Stimulated activated CD4-positive, alpha-beta T cell treated with anti-CD3 and anti-CD28 coated beads, TNF-alpha, amount 100 ng/mL, for 1 hour (primary cell): ENCODE measurements around the gene WNT9B.

Experiments
- DNase-seq, 3 donors: peaks; one replicate each; pipeline ENCODE4 v3.0.0-alpha.2; 2020; ENCODE audit warnings: low read depth in 3 of 3, low spot score in 1 of 3

WNT9B gene

DNA sequence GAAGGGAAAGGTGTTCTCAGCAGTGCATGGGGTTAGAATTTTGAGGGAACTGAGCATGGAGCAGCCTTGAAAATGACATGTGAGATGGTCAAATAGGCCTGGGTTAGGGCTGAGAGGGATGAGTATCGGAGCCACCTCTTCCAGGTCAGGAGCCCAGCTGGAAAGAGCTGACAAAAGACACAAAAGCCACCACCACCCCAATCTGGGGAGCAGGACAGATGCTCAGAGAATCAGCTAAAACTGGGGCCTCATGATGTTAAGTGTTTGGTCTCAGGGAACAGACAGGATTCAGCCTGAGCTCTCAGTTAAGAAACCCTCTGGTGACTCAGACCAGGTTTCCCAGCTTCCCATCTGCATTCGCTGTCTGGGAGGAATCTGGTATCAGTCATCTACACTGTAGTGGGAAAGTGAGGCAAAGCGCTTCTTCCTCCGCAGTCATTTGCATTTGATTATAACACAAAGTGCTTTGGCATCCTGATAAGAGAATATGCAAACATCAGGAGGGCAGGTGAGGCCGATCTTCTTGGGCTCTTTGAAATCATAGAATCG, 2.6 kb downstream of the WNT9B start:
- no peak for DNase-seq

DNA sequence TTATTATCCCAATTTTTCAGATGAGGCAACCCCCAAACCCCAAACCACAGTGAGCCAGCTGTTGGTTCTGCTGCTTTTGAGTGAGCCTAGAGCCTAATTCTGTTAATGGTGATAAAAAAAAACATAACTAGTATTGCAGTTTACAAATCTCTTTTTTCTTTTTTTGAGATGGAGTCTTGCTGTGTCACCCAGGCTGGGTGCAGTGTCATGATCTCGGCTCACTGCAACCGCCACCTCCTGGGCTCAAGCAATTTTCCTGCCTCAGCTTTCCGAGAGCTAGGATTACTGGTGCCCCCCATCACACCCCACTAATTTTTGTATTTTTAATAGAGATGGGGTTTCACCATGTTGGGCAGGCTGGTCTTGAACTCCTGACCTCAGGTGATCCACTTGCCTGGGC, 3.1 kb downstream of the WNT9B start:
- DNase-seq, result no peak

DNA sequence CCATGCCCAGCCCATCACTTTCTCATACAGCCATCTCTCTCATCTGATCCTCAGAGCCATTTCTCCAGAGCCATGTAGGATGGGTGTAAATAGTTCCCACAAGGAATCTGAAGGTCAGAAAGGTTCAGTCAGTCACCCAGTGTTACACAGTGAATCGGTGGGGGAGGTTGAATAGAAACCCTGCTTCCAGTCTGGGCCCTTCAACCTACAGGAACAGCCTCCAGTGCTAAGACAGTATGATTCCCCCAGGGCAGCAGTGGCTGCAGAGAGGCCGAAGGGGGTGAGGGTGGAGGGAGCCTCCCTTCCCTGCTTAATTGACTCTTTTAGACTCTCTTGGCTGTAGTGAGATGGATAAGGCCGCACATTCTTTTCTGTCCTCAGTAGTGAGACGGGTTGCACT, 3.6 kb downstream of the WNT9B start:
- DNase-seq, result no peak

DNA sequence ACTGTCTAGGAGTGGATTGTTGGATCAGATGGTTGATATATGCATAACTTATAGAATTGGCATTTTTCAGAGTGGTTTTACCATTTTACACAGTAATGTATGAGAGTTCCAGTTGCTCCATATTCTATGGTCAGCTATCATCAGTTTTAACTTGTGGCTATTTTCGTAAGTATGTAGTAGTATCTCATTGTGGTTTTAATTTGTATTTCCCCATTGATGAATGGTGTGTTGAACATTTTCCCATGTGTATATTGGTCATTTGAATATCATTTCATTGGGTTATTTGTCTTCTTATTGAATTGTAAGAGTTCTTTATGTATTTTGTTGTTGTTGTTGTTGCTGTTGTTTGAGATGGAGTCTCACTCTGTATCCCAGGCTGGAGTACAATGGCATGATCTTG, 6.2 kb downstream of the WNT9B start:
- no peak for DNase-seq

DNA sequence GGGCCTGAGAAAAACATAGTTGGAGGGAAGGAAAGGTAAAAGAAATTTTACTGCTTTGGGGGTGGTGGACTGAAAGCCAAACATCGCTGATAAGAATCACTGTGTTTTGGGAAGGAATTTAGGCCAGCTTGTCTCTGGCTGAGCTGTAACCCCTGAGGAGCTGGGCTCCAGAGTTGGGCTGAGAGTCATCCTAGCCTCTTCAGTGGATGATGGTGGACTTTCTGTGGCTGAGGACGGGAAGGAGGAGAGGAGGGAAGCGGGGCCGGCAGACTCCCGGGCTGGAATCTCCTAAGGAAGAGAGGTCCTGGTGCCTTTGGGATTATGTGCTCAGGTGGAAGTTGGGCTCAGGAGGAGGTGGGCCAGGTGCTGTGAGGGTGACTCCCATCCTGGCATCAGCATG, 8.6 kb downstream of the WNT9B start:
- DNase-seq, result no peak

DNA sequence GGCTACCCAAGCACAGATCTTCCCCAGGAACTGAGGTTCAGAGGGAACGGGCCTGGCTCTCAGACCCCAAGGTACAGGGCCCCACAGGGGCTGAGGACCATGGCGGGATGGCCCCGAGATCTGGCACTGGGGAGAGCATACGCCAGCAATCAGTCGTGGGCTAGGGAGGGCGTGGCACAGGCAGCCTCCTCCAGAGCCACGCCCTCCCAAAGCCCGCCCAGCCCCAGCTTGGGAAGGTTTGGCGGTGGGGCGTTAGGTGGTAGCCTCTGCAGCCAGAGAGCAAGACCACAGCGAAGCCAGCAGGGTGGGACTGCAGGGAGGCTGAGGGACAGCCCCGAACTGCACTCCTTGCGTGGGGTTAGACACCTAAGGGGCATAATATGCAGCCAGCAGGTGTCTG, 11.6 kb downstream of the WNT9B start:
- DNase-seq, result no peak

DNA sequence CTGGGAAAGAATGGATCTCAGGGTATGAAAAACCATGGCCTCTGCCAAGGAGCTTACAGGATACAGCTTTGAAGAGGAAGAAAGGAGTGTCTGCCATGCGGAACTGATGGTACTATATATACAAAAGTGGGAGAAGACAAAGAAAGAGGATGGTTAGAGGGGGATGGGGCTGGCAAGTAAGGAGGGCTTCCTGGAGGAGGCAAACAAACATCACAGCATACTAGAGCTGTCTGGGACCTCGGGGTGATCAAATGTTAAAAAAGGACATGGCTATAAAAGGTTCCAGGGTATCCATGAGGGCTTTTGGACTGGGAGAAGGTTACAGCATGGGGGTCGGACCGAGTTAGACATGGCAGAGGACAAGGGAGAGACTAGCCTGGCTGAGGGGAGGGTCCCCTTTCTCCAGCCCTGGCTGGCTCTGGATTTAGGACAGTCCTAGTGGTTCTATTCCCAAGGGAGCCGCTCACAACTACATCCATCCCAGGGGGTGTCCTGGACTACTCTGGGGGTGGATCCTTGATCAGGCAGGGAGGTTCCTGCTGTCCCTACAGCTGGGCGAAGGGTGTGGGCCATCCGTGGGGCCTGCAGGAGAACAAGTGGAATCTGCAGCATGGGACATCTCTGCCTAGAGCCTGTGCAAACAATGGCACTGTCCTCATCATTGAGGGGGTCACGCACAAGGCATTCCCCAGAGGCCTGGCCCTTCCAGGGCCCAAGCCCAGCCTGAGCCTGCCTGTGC, 12.2 kb downstream of the WNT9B start:
- no peak for DNase-seq

DNA sequence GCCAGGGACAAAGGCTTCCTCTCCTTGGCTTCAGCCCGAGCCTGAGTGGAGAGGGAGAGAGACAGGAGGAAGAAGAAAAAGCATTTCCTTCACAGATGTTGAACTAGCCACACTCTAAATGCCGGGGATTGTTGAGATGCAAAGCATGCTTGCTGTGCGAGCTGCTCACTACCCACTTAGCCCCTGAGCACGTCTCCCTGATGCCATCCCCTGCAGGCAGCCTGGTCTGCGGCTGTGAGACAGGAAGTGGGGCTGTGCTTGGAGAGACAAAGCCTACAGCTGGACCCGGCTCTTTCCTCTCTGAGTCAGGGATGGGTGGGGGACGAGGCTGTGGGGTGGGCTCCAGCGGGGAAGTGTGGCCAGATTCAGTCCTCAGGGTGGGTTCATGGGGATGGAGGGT, 13.7 kb downstream of the WNT9B start:
- no peak for DNase-seq

DNA sequence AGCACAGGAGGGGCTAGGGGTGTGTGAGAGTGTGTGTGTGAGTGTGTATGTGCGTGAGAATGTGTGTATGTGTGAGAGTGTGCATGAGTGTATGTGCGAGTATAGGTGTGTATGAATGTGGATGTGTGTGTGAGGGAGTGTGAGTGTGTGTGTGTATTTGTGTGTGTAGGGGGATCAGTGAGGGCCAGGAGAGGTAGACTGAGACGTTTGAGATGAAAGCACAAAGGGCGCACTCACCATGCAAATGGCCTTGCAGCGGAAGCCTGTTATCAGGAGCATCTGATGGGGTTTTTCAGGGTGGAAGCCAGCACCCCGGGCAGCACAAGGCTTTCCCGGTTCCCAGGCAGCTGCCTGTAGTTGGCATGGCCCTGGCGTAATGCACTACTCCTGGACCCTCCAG, 14.9 kb downstream of the WNT9B start:
- DNase-seq, result no peak

DNA sequence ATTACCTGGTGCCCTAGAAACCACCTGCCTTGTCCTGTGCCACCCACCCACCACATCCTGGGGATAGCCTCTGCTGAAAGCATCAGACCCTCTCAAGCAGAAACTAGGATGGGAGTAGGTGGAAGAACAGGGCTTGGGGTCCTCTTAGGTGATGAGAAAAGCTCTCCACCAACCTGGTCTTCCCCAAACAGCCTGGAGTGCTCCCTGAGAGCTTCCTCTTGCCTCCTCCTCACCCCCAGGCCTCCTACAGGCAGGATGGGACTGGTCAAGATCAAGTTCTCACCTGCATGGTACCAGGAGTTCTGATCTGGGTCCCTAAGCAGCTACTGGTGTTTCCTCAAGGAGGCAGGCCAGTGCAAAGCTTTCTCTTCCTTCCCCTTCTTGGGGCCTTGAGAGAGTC, 15.4 kb downstream of the WNT9B start:
- DNase-seq, result no peak

DNA sequence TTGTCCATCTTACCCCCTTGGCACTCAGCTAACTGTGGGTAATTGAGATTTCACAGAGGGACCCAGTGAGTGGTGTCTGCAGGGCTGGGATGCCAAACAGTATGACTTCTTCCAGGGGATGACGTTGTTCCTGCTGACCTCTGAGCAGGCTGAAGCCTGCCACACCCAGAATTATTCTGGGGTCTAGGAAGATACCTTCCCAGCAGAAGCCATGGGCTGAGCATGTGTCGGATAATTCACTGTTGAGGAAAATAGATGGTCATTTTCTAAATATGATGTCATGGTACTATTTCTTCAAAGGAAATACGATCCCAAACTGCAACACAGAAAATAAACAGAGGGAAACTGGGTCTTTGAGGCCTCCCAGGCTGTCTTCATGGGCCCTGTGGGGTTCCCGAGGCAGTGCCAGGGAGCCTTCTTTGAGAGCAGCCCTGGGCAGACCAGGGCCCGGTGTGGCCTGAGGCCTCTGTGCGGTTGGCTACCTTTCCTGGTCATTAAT, 17.4 kb downstream of the WNT9B start:
- DNase-seq, result no peak

DNA sequence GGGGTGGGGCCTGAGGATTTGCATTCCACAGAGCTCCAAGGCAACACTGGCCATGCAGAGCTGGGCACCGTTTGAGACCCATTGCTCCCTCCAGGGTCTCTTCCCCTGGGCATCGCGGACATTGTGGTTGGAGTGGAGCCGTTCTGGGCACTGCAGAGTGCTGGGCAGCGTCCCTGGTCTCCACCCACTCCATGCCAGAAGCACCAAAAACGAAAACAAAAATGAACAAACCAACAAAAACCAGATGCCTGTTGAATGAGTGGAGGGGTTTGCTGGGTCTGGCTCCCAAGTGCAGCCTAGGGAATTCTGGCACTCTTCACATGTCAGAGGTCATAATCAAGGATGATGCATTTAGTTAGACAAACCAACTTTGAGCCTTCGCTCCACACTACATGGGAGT, 17.9 kb downstream of the WNT9B start:
- no peak for DNase-seq

DNA sequence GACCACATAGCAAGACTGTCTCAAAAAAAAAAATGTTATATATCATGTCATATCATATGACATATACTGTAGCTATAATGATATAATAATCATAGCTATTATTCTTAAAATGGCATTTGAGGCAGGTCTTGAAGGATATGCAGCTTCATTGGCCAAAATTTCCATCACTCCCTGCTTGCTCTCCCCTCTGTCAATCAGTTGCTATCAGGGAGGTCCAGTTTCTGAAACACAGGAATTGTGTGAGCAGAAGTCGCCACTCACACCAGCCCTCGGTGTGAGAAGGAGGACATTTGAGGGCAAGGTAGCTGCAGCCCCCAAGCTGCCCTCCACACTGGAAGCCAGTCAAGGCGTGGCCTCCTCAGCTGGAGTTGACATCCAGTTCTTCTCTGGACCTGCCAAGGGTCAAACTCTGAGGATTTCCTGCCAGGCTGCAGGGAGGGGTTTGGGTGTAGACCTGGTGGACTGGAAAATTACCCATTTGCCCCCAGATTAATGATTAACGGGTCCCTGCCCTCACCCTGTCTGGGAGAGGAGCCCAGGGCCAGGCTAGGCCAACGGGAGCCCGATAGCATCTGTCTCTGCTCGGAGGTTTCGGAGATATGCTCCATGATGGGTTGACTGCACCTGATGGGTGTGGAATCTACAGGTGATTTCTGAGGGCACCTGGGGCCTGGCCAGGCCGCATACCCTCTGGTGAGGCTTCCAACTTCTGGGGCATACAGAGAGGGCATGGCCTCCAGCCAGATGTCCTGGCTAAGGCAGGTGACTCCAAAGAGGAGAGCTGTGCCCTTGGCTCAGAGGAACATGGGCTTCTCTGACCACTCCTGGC, 18.8 kb downstream of the WNT9B start:
- no peak for DNase-seq

DNA sequence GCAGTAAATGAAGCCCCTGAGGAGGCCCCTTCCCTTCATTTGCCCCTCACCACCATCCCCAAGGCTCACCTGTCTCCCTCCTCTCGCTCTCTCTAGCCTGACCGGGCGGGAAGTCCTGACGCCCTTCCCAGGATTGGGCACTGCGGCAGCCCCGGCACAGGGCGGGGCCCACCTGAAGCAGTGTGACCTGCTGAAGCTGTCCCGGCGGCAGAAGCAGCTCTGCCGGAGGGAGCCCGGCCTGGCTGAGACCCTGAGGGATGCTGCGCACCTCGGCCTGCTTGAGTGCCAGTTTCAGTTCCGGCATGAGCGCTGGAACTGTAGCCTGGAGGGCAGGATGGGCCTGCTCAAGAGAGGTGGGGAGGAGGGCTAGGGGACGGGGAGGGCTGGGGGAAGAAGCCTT, 21.0 kb downstream of the WNT9B start:
- no peak for DNase-seq

DNA sequence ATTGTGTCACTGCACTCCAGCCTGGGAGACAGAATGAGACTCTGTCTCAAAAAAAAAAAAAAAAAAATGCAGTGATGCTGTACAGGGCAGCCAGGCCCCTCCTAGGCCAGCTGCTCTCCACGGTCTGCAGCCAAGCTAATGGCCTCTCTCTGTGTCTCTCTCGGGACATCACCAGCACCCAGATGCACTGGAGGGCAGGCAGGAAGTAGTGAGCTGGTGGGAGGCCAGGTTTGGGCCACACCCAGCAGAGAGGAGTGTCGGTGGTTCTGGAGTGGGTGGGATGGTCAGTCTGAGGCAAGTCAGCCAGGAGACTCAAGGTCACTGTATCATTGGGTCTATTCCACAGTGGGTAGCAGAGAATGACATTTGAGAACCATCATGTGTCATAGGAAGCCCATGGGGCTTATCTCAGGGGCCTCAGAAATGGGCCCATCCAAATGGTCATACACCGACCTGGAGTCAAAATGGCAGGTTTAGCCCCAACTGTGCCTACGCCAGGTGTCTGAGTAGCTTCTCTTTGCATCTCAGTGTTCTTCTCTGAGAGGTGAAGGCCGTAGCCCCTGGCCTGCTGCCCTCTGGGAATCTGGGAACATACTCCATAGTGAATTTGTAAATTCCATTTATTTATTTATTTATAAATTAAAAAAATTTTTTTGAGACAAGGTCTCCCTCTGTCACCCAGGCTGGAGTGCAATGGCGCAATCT, 22.7 kb downstream of the WNT9B start:
- no peak for DNase-seq

DNA sequence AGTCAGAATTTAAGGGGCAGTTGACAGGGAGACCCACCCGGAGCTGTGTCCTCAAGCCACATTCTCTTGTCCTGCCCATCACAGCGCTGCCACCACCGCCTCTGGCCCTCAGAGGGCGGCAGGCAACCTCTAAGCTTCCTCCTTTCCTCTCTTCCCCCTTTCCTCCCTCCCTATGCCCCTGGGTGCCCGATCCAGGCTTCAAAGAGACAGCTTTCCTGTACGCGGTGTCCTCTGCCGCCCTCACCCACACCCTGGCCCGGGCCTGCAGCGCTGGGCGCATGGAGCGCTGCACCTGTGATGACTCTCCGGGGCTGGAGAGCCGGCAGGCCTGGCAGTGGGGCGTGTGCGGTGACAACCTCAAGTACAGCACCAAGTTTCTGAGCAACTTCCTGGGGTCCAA, 23.5 kb downstream of the WNT9B start:
- DNase-seq, result no peak

DNA sequence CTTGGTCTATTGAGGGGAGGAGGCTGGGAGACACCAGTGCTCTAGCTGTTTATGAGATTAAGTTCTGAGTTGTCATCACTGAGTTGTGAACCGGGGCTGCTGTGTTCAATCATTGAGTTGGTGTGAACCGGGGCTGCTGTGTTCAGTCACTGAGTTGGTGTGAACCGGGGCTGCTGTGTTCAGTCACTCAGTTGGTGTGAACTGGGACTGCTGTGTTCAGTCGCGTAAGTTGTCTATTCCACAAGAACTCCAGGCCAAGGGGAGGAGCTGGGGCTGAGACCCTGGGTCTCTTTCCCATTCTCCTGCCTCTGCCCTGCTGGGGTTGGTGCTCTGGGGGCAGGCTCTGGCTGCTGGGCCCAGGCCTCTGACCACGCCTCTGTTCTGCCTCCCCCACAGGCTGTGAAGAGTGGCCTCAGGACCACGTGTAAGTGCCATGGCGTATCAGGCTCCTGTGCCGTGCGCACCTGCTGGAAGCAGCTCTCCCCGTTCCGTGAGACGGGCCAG, 24.5 kb downstream of the WNT9B start:
- no peak for DNase-seq

DNA sequence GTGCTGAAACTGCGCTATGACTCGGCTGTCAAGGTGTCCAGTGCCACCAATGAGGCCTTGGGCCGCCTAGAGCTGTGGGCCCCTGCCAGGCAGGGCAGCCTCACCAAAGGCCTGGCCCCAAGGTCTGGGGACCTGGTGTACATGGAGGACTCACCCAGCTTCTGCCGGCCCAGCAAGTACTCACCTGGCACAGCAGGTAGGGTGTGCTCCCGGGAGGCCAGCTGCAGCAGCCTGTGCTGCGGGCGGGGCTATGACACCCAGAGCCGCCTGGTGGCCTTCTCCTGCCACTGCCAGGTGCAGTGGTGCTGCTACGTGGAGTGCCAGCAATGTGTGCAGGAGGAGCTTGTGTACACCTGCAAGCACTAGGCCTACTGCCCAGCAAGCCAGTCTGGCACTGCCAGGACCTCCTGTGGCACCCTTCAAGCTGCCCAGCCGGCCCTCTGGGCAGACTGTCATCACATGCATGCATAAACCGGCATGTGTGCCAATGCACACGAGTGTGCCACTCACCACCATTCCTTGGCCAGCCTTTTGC, 25.0 kb downstream of the WNT9B start:
- DNase-seq, result no peak

DNA sequence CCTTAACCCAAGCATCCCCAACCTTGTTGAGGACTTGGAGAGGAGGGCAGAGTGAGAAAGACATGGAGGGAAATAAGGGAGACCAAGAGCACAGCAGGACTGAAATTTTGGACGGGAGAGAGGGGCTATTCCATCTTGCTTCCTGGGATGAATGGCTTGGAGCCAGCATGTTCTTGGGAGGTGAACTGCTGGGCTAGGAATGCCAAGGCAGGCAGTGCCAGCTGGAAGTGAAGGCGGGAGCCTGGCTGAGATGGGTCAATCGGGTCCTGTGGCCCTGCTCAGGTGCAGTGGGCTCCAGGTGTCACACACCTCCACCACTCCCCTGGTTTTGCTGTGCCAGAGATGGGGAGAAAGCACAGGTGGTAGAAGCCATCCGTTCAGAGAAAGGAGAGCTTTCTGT, 25.5 kb downstream of the WNT9B start:
- no peak for DNase-seq

DNA sequence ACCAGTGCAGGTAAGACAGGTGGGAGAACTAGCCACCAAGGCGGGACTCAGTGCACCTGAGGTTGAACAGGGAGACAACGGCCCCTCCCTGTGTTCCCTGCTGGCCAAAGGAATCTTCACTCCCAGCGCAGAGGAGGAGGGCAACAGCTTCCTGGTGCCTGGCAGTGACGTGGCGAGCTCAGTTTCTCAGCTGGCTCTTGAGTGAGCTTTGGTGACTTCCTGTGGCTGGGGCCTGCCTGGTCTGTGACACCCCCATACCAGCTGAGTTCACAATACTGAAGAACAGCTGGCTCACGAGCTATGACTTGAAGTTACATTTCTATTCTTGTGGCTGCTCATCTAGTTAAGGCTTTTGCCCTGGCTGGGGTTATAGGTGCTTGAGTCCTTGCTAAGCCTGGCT, 26.1 kb downstream of the WNT9B start:
- DNase-seq, result no peak

DNA sequence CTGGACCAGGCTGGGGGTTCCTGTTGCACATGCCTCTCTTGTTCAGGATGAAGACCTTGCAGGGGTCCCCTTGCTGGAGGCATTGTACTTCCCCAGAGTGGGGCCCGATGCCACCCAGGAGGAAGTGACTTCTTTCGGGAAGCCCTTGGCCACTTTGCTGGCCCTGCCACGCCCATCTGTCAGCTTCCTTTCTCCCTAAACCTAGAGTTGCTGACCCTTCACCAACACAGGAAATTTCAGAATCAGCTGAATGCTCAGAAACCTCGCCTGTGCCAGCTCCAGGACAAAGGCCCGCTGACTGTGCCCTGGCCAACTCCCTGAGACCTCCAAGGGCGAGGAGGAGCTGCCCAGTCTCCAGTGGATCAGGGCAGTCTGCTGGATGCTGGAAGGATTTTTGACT, 26.7 kb downstream of the WNT9B start:
- DNase-seq, result no peak
